ENCODE data around the gene MMP1.

MMP1 gene

DNA sequence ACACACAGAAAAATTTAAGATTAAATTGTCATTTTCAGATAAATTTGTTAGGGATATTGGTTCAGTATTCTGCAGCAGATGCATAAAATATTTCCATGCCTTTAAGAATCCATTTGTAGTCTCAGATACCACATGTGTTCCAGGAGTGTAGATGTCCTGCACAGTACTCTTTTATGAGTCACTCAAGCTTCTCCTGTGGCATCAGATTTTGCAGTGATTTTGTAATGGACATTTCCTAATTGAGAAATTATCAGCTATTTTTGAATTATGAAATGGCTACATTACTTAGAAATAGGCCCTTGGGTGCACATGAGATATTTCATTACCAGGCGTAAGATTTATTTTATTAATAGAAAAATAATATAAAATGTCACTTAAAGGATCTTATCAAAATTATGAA, 26.6 kb upstream of the MMP1 start:
- Histone ChIP-seq H3K36me3 (ENCODE audit: control insufficient read depth, insufficient read depth, low read length) (no peaks in the 10 kb centered on the region), H2AFZ (no peak overlapping the region), H3K9me3 (ENCODE audit: control insufficient read depth, low read length) (no peaks in the 10 kb centered on the region), H3K79me2 (no peaks in the 10 kb centered on the region), H3K27ac (no peak overlapping the region), H3K9ac (no peak overlapping the region), H3K4me3 (ENCODE audit: low read depth, low read length) (no peak overlapping the region), H3K27me3 (ENCODE audit: control insufficient read depth, insufficient read depth, low read length) (no peaks in the 10 kb centered on the region), H3K4me2 (ENCODE audit: low read length) (no peak overlapping the region), H3K4me1 (no peaks in the 10 kb centered on the region)
- TF ChIP-seq, protein P1, sequence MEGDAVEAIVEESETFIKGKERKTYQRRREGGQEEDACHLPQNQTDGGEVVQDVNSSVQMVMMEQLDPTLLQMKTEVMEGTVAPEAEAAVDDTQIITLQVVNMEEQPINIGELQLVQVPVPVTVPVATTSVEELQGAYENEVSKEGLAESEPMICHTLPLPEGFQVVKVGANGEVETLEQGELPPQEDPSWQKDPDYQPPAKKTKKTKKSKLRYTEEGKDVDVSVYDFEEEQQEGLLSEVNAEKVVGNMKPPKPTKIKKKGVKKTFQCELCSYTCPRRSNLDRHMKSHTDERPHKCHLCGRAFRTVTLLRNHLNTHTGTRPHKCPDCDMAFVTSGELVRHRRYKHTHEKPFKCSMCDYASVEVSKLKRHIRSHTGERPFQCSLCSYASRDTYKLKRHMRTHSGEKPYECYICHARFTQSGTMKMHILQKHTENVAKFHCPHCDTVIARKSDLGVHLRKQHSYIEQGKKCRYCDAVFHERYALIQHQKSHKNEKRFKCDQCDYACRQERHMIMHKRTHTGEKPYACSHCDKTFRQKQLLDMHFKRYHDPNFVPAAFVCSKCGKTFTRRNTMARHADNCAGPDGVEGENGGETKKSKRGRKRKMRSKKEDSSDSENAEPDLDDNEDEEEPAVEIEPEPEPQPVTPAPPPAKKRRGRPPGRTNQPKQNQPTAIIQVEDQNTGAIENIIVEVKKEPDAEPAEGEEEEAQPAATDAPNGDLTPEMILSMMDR (IDR thresholded peaks at IDR 0.05), result no peak

GRCh38 chr11:102819491-102819890, 21.5 kb upstream of the MMP1 start:
- TF ChIP-seq, protein P1 (IDR thresholded peaks at IDR 0.05), result no peak
- H3K36me3 ChIP-seq (ENCODE audit: control insufficient read depth, insufficient read depth, low read length), result no peaks in the 10 kb centered on the region
- H3K4me2 ChIP-seq (ENCODE audit: low read length), result no peak overlapping the region
- no peaks in the 10 kb centered on the region for H3K79me2 ChIP-seq
- H3K27ac ChIP-seq, result no peak overlapping the region
- H3K9ac ChIP-seq, result no peak overlapping the region
- no peaks in the 10 kb centered on the region for H3K9me3 ChIP-seq (ENCODE audit: control insufficient read depth, low read length)
- no peaks in the 10 kb centered on the region for H3K27me3 ChIP-seq (ENCODE audit: control insufficient read depth, insufficient read depth, low read length)
- no peak overlapping the region for H3K4me3 ChIP-seq (ENCODE audit: low read depth, low read length)
- H3K4me1 ChIP-seq, result no peaks in the 10 kb centered on the region
- H2AFZ ChIP-seq, result no peak overlapping the region

DNA sequence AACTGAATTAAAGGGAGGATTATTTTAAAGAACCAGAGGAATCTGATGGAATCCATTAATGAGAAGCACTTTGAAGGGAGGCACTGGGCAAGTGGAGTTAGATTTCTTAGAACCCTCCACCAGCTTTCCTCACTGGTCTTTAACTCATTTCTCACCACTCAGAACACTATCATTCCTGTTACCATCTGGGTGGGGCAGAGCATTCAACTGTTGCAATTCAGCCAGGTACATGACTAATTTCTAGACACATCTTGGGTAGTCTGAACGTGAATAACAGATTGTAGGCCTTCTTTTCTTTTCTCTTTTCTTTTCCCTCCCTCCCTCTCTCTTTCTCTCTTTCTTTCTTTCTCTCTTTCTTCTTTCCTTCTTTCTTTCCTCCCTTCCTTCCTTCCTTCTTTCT, 15.5 kb upstream of the MMP1 start:
- Histone ChIP-seq H3K4me3 (ENCODE audit: low read depth, low read length) (no peak overlapping the region), H3K36me3 (ENCODE audit: control insufficient read depth, insufficient read depth, low read length) (no peaks in the 10 kb centered on the region), H3K79me2 (no peaks in the 10 kb centered on the region), H3K4me2 (ENCODE audit: low read length) (no peak overlapping the region), H3K4me1 (no peaks in the 10 kb centered on the region), H3K27ac (no peak overlapping the region), H3K27me3 (ENCODE audit: control insufficient read depth, insufficient read depth, low read length) (no peaks in the 10 kb centered on the region), H2AFZ (no peak overlapping the region), H3K9me3 (ENCODE audit: control insufficient read depth, low read length) (no peaks in the 10 kb centered on the region), H3K9ac (no peak overlapping the region)
- TF ChIP-seq, protein P1 (IDR thresholded peaks at IDR 0.05), result no peak

- TF ChIP-seq, protein P1 (IDR thresholded peaks at IDR 0.05), result no peak
- H3K9ac ChIP-seq, result no peak overlapping the region
- no peaks in the 10 kb centered on the region for H3K4me1 ChIP-seq
- H3K27ac ChIP-seq, result no peak overlapping the region
- H3K79me2 ChIP-seq, result no peaks in the 10 kb centered on the region
- no peak overlapping the region for H3K4me2 ChIP-seq (ENCODE audit: low read length)
- no peaks in the 10 kb centered on the region for H3K27me3 ChIP-seq (ENCODE audit: control insufficient read depth, insufficient read depth, low read length)
- H3K4me3 ChIP-seq (ENCODE audit: low read depth, low read length), result no peak overlapping the region
- H2AFZ ChIP-seq, result no peak overlapping the region
- H3K9me3 ChIP-seq (ENCODE audit: control insufficient read depth, low read length), result no peaks in the 10 kb centered on the region
- H3K36me3 ChIP-seq (ENCODE audit: control insufficient read depth, insufficient read depth, low read length), result no peaks in the 10 kb centered on the region
These were observed 14.2 kb upstream of the MMP1 start for GRCh38 chr11:102812188-102812587.

DNA sequence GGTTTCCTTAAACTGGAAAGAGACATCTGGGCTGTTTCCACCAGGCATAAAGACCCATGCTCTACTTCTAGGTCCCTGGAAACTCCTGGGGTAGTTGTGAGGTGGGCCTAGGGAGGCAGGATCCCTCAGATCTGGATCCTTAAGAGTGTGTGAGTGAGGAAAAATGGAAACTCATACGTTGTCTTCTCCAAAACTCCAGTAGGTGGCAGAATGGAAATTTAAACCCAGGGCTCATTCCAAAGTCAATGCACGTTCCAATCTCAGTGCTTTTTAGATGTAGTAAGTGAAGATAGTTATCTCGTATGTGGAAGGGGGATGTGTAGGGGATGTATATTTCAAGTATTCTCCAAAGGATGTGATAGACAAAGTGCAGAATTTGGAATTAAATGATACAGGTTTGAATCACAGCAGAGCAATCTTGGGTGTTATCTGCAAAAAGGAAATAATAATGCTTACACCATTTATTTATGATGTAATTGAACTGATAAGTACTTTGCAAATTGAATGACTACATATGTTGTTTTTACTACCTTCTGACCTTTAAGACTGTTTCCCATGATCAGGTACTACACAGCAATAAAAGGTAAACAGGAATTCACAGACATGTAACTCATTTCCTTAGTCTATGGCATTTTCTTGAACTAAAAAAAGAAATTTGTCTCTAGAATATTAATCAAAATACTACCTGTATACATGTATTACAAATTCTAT, 13.1 kb upstream of the MMP1 start:
- no peaks in the 10 kb centered on the region for H3K4me1 ChIP-seq
- H3K4me3 ChIP-seq (ENCODE audit: low read depth, low read length), result no peak overlapping the region
- no peaks in the 10 kb centered on the region for H3K9me3 ChIP-seq (ENCODE audit: control insufficient read depth, low read length)
- H3K4me2 ChIP-seq (ENCODE audit: low read length), result no peak overlapping the region
- no peaks in the 10 kb centered on the region for H3K27me3 ChIP-seq (ENCODE audit: control insufficient read depth, insufficient read depth, low read length)
- TF ChIP-seq, protein P1 (IDR thresholded peaks at IDR 0.05), result no peak
- H3K9ac ChIP-seq, result no peak overlapping the region
- H3K36me3 ChIP-seq (ENCODE audit: control insufficient read depth, insufficient read depth, low read length), result no peaks in the 10 kb centered on the region
- no peak overlapping the region for H2AFZ ChIP-seq
- H3K79me2 ChIP-seq, result no peaks in the 10 kb centered on the region
- no peak overlapping the region for H3K27ac ChIP-seq

All from parathyroid adenoma (tissue), 2 donors.